B cell (primary cell): ENCODE results near the gene KLF8. TPM values are rescaled to one million over a fixed set of nuclear protein-coding genes. Genes with fewer than 3 reads are reported as not detected.

Experiments
- ATAC-seq: fragments of 200-7000 bp; cut with Tn5 transposase; one replicate; pipeline ENCODE4 v1.10.0; 2021; ENCODE audit warnings: low read depth, mild to moderate bottlenecking, moderate number of reproducible peaks, moderate library complexity
- CTCF ChIA-PET: fragments of 350-600 bp; sonication (Branson Sonifier 250); formaldehyde crosslinking; loops from one replicate; lab custom pipeline; 2021; ENCODE audit warnings: antibody characterized with exemption, inconsistent platforms; lab: Charles Lee
- POLR2A ChIA-PET: fragments of 350-600 bp; sonication (Branson Sonifier 250); formaldehyde crosslinking; loops from one replicate; lab custom pipeline; 2021; ENCODE audit warnings: antibody characterized with exemption; lab: Charles Lee
- DNase-seq: peaks from one replicate; pipeline ENCODE4 v3.0.0; 2013
- H2AFZ ChIP-seq: 2 replicates; pipeline ENCODE4 v1.6.1; 2012; ENCODE audit warnings: mild to moderate bottlenecking, low read depth, low read length; ENCODE audit not compliant: insufficient read depth, poor library complexity, severe bottlenecking
- H3K27ac ChIP-seq, 2 donors: 1 replicate in 1 of 2; 2 replicates in 1 of 2; pipeline ENCODE4 v1.5.1; 2012 to 2013; ENCODE audit warnings: low read length in 2 of 2, mild to moderate bottlenecking in 2 of 2, moderate library complexity in 1 of 2
- H3K27me3 ChIP-seq, 4 experiments: fragments of 200-600 bp in 1 of 4; sonication (generic) in 1 of 4; replicated peaks in 1 of 4; 1 replicate in 2 of 4; 2 replicates in 2 of 4; pipeline versions ENCODE4 v1.6.1 to v1.7.0; 2013 to 2016; ENCODE audit warnings: low read length in 3 of 4, mild to moderate bottlenecking in 2 of 4, mixed read lengths in 1 of 4, moderate library complexity in 1 of 4; ENCODE audit not compliant: insufficient read depth in 4 of 4, control insufficient read depth in 3 of 4; ENCODE audit errors: control extremely low read depth in 1 of 4
- H3K36me3 ChIP-seq, 2 experiments: replicated peaks in 1 of 2; 1 replicate in 1 of 2; 2 replicates in 1 of 2; pipeline versions ENCODE4 v1.6.1 to v1.7.1; 2013; ENCODE audit warnings: low read length in 1 of 2; ENCODE audit not compliant: insufficient read depth in 2 of 2, control insufficient read depth in 1 of 2; ENCODE audit errors: control extremely low read depth in 1 of 2, extremely low read depth in 1 of 2
- H3K4me1 ChIP-seq, 2 donors: fragments of 200-600 bp in 1 of 2; sonication (generic) in 1 of 2; 1 replicate in 1 of 2; 2 replicates in 1 of 2; pipeline versions ENCODE4 v1.5.1 to v1.6.1; 2013 to 2017; ENCODE audit warnings: low read length in 2 of 2; ENCODE audit not compliant: control insufficient read depth in 2 of 2, insufficient read depth in 2 of 2
- H3K4me2 ChIP-seq: replicated peaks from 2 replicates; pipeline ENCODE3; 2012; ENCODE audit warnings: mild to moderate bottlenecking, low read depth, low read length; ENCODE audit not compliant: poor library complexity, severe bottlenecking
- H3K4me3 ChIP-seq, 5 experiments: fragments of 200-600 bp in 1 of 5; sonication (generic) in 1 of 5; 1 replicate in 3 of 5; 2 replicates in 2 of 5; pipeline versions ENCODE4 v1.5.1 to v1.7.0; 2011 to 2016; ENCODE audit warnings: low read length in 4 of 5, mild to moderate bottlenecking in 4 of 5, low read depth in 2 of 5, control low read depth in 1 of 5, moderate library complexity in 1 of 5; ENCODE audit not compliant: insufficient read depth in 1 of 5; ENCODE audit errors: control extremely low read depth in 1 of 5, extremely low read depth in 1 of 5
- H3K79me2 ChIP-seq: fragments of 200-600 bp; sonication (generic); one replicate; pipeline ENCODE4 v1.6.0; 2016; ENCODE audit warnings: low read length; ENCODE audit not compliant: control insufficient read depth, insufficient read depth
- H3K9ac ChIP-seq: fragments of 200-600 bp; sonication (generic); 2 replicates; pipeline ENCODE4 v1.6.1; 2017; ENCODE audit warnings: mild to moderate bottlenecking, low read length, moderate library complexity
- H3K9me3 ChIP-seq, 3 donors: one replicate each; pipeline versions ENCODE4 v1.6.1 to v1.7.1; 2013; ENCODE audit warnings: low read length in 2 of 3; ENCODE audit not compliant: control insufficient read depth in 2 of 3, insufficient read depth in 1 of 3; ENCODE audit errors: control extremely low read depth in 1 of 3
- H4K20me1 ChIP-seq: 2 replicates; pipeline ENCODE4 v1.6.0; 2012; ENCODE audit warnings: mild to moderate bottlenecking, low read length; ENCODE audit not compliant: insufficient read depth, control insufficient read depth, poor library complexity, severe bottlenecking
- H3K27ac Mint-ChIP-seq: one replicate; pipeline ENCODE4 v1.8.0; 2021; ENCODE audit warnings: mixed read lengths
- H3K27me3 Mint-ChIP-seq: one replicate; pipeline ENCODE4 v1.8.0; 2021; ENCODE audit warnings: mixed read lengths
- H3K4me1 Mint-ChIP-seq: one replicate; pipeline ENCODE4 v1.8.0; 2021; ENCODE audit warnings: mixed read lengths
- H3K4me3 Mint-ChIP-seq: one replicate; pipeline ENCODE4 v1.8.0; 2021; ENCODE audit warnings: mixed read lengths
- H3K9me3 Mint-ChIP-seq: one replicate; pipeline ENCODE4 v1.8.0; 2022; ENCODE audit warnings: mixed read lengths; ENCODE audit not compliant: insufficient read depth
- CTCF ChIP-seq: fragments of 200-600 bp; IDR thresholded peaks from one replicate; pipeline ENCODE4 v1.8.0; 2022; ENCODE audit warnings: antibody characterized with exemption, mild to moderate bottlenecking
- EZH2 ChIP-seq: IDR thresholded peaks from 2 replicates; pipeline ENCODE4 v1.6.1; 2012; ENCODE audit warnings: borderline replicate concordance, low read depth, mild to moderate bottlenecking, moderate library complexity, low read length; ENCODE audit not compliant: insufficient read depth, poor library complexity, severe bottlenecking
- WGBS: methylation state at CpG from one replicate; pipeline ENCODE4 v1.1.5; 2013; ENCODE audit warnings: missing lambda C conversion rate; ENCODE audit not compliant: insufficient coverage; 5-methylcytosine and 5-hydroxymethylcytosine counted together
- intact Hi-C: fragments of 100-400 bp; cut with micrococcal nuclease; formaldehyde crosslinking; loops from one replicate; pipeline ENCODE4 v1.10.0; 2022
- polyA plus RNA-seq: library from polyadenylated mRNA; depleted of rRNA; stranded (reverse); fragments of >200 nt; gene quantifications from 2 replicates; pipeline ENCODE4 v1.2.3, GENCODE V29; 2012
- total RNA-seq, 2 donors: library from RNA; stranded (reverse); fragments of 120-200 nt in 1 of 2; gene quantifications; 1 replicate in 1 of 2; 2 replicates in 1 of 2; pipeline versions ENCODE4 v1.2.3 to v1.2.4, GENCODE V29; 2013 to 2022

KLF8 gene
- total and polyA plus RNA-seq, 2 donors (not counting 1 experiment from before 2014, with no cell fraction given), result 42.7 to 72.9 TPM

GRCh38 chrX:56309881-56310280, 77.7 kb downstream of the KLF8 start:
- H3K27me3 Mint-ChIP-seq, result no peaks in the 10 kb centered on the region
- Histone ChIP-seq H3K4me2 (no peak overlapping the region), H3K36me3 (no peaks in the 10 kb centered on the region), H3K27me3 (no peaks in the 10 kb centered on the region), H3K9me3 (no peaks in the 10 kb centered on the region), H3K27ac (no peak overlapping the region), H3K79me2 (no peaks in the 10 kb centered on the region), H4K20me1 (no peaks in the 10 kb centered on the region), H3K4me3 (no peak overlapping the region), H2AFZ (no peak overlapping the region), H3K9ac (no peak overlapping the region), H3K4me1 (no peaks in the 10 kb centered on the region)
- H3K4me3 Mint-ChIP-seq, result no peak overlapping the region
- ATAC-seq, result no peak
- CTCF ChIA-PET, result no interaction called here
- no peak for DNase-seq
- TF ChIP-seq EZH2, result no peak
- TF ChIP-seq CTCF, result no peak
- WGBS, result 93% methylated on average over 2 of the region's 4 CpGs
- H3K4me1 Mint-ChIP-seq, result peaks cover 2% of the 10 kb centered on the region
- no peaks in the 10 kb centered on the region for H3K9me3 Mint-ChIP-seq
- intact Hi-C loops, result no loop called here
- H3K27ac Mint-ChIP-seq, result no peak overlapping the region
- POLR2A ChIA-PET, result no interaction called here

GRCh38 chrX:56310581-56310980, 78.4 kb downstream of the KLF8 start:
- no peak overlapping the region for H2AFZ ChIP-seq
- no peaks in the 10 kb centered on the region for H3K36me3 ChIP-seq
- H4K20me1 ChIP-seq, result no peaks in the 10 kb centered on the region
- no peak overlapping the region for H3K27ac ChIP-seq
- TF ChIP-seq EZH2, result no peak
- TF ChIP-seq CTCF, result no peak
- Mint-ChIP-seq H3K27me3 (no peaks in the 10 kb centered on the region), H3K4me1 (peaks cover 2% of the 10 kb centered on the region), H3K27ac (no peak overlapping the region), H3K4me3 (no peak overlapping the region), H3K9me3 (no peaks in the 10 kb centered on the region)
- no peak overlapping the region for H3K9ac ChIP-seq
- no peaks in the 10 kb centered on the region for H3K27me3 ChIP-seq
- H3K79me2 ChIP-seq, result no peaks in the 10 kb centered on the region
- ATAC-seq, result no peak
- intact Hi-C loops, result no loop called here
- no peaks in the 10 kb centered on the region for H3K9me3 ChIP-seq
- no peak for DNase-seq
- ChIA-PET CTCF (no interaction called here), POLR2A (no interaction called here)
- no peak overlapping the region for H3K4me2 ChIP-seq
- 100% methylated on average over 2 of the region's 2 CpGs for WGBS
- H3K4me1 ChIP-seq, result no peaks in the 10 kb centered on the region
- H3K4me3 ChIP-seq, result no peak overlapping the region
